ENCODE measurements around the gene ANKRD13C.

ANKRD13C gene

GRCh38 chr1:70220517-70221237 lies 133.8 kb downstream of the ANKRD13C start:
- no peak for DNase-seq (ENCODE audit: low read depth)

- DNase-seq (ENCODE audit: low read depth) = no peak
Measured at GRCh38 chr1:70220015-70220414, 134.5 kb downstream of the ANKRD13C start.

DNA sequence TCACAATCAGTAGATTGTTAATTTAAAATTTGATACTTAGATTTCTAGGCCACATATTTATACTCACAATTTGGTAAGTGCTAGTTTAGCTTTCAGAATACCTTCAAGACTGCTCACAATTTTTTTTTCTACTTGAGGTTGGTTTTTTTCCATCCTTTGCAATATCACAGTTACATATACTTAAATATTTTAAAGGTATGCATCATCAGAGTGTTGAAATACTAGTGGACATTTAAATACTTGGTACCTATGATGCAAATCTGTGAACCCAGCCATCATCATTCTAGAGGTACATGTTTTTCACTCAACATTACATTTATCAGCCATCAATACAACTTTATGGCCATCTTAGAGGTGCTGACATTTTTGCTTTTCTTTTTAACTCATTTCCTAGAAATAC lies 143.0 kb downstream of the ANKRD13C start:
- DNase-seq (ENCODE audit: low read depth) = no peak

DNA sequence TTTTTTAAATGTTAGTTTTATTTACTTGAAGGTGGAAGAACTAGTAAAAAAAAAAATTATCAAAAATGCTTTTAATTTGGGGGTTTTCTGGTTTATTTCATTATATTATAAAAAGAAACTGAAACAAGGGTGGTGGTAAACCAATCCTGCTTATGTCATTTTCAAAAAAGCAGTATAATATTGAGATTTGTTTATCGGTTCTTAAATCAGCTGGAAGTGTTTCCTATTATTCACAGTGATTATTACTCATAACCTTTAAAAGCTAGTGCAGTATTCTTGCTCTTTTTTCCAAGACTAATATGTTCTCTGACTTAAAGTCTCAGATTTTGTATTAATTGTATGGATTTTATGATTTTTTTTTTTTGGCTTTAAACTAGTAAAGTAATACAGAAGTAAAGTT lies 143.7 kb downstream of the ANKRD13C start:
- DNase-seq (ENCODE audit: low read depth) = no peak

Data from activated T-helper 9 cell treated with anti-CD3 and anti-CD28 coated beads, Interleukin-2, amount 50 U/mL, for 16 hours (primary cell).